HTERT RPE-1 (cell line): Measurements from ENCODE around the gene GJA8.
"Not testable (repeated sequence)": the region's sequence is repeated elsewhere in the genome, so short reads cannot be mapped to it uniquely, and the experiment has no call there.

Experiments
- in situ Hi-C: fragments of 300-500 bp; cut with MboI; formaldehyde crosslinking; loops from 4 replicates; pipeline ENCODE4 v1.14.3; 2020; ENCODE audit warnings: low sequenced_read_pairs

GJA8 gene

GRCh38 chr1:147927215-147927614, 24.6 kb downstream of the GJA8 start:
- in situ Hi-C loops: not testable (repeated sequence)

- in situ Hi-C loops: not testable (repeated sequence)
Observed at GRCh38 chr1:147927689-147928088, 25.1 kb downstream of the GJA8 start.

- in situ Hi-C loops: not testable (repeated sequence)
Observed at GRCh38 chr1:147928236-147929132, 25.9 kb downstream of the GJA8 start, which contains the start of gene GPR89B. TSS of gene GPR89B (plus strand) at chr1:147928420. CDS start at chr1:147928537, 117 bp downstream.

GRCh38 chr1:147931137-147931536, 28.5 kb downstream of the GJA8 start:
- in situ Hi-C loops: not testable (repeated sequence)

- in situ Hi-C loops: not testable (repeated sequence)
Observed at GRCh38 chr1:147935296-147935695, 32.7 kb downstream of the GJA8 start.

- in situ Hi-C loops: not testable (repeated sequence)
Observed at GRCh38 chr1:147940456-147940855, 37.9 kb downstream of the GJA8 start.

GRCh38 chr1:147942563-147942962, 40.0 kb downstream of the GJA8 start:
- in situ Hi-C loops: not testable (repeated sequence)

- in situ Hi-C loops: not testable (repeated sequence)
Observed at GRCh38 chr1:147949517-147949916, 46.9 kb downstream of the GJA8 start.
